HFFc6 (cell line): Measurements from ENCODE around the gene PLXDC2. TPM values are rescaled to one million over a fixed set of nuclear protein-coding genes. Genes with fewer than 3 reads are reported as not detected.

Source experiments
- DNase-seq: peaks from one replicate; pipeline ENCODE4 v3.0.0-alpha.2; 2018
- H3K27ac Mint-ChIP-seq: 2 replicates; pipeline ENCODE4 v1.8.0; 2020; ENCODE audit warnings: mild to moderate bottlenecking, mixed read lengths
- H3K27me3 Mint-ChIP-seq: 2 replicates; pipeline ENCODE4 v1.8.0; 2021; ENCODE audit warnings: mild to moderate bottlenecking, moderate library complexity, mixed read lengths; ENCODE audit not compliant: insufficient read depth
- H3K36me3 Mint-ChIP-seq: 2 replicates; pipeline ENCODE4 v1.8.0; 2021; ENCODE audit warnings: low read depth, mixed read lengths
- H3K4me1 Mint-ChIP-seq: 2 replicates; pipeline ENCODE4 v1.8.0; 2020; ENCODE audit warnings: low read depth, mixed read lengths
- H3K4me3 Mint-ChIP-seq: 2 replicates; pipeline ENCODE4 v1.8.0; 2020; ENCODE audit warnings: mild to moderate bottlenecking, moderate library complexity, mixed read lengths
- H3K9me3 Mint-ChIP-seq: 2 replicates; pipeline ENCODE4 v1.8.0; 2020; ENCODE audit warnings: mild to moderate bottlenecking, mixed read lengths
- CTCF ChIP-seq: fragments of 200-600 bp; sonication (generic); IDR thresholded peaks from 2 replicates; pipeline ENCODE4 v1.5.0; 2021; ENCODE audit warnings: antibody characterized with exemption, mild to moderate bottlenecking
- total RNA-seq, 6 experiments: library from RNA; stranded (reverse); fragmentation: NEBNext Ultra II Directional; extraction: Animal tissue kit (Norgen Biotek cat#: 25700); gene quantifications; 2 replicates in 1 of 6; 3 replicates in 5 of 6; pipeline ENCODE4 v1.2.3, GENCODE V29; 2021

PLXDC2 gene
- total RNA-seq, 6 experiments from 2014 or later = 0.17 to 2.3 (median 0.36) TPM

- no peak overlapping the region for H3K4me3 Mint-ChIP-seq
- no peak for TF ChIP-seq CTCF
- H3K36me3 Mint-ChIP-seq = no peaks in the 10 kb centered on the region
- no peaks in the 10 kb centered on the region for H3K4me1 Mint-ChIP-seq
- H3K27ac Mint-ChIP-seq = no peak overlapping the region
- no peak for DNase-seq
- peaks cover 33% of the 10 kb centered on the region for H3K9me3 Mint-ChIP-seq
- no peaks in the 10 kb centered on the region for H3K27me3 Mint-ChIP-seq
Observed at GRCh38 chr10:20094226-20094976, 278.2 kb downstream of the PLXDC2 start.

- no peaks in the 10 kb centered on the region for H3K27me3 Mint-ChIP-seq
- H3K9me3 Mint-ChIP-seq = peaks cover 21% of the 10 kb centered on the region
- no peak overlapping the region for H3K4me3 Mint-ChIP-seq
- no peak overlapping the region for H3K27ac Mint-ChIP-seq
- no peaks in the 10 kb centered on the region for H3K4me1 Mint-ChIP-seq
- H3K36me3 Mint-ChIP-seq = no peaks in the 10 kb centered on the region; the same call in 1 of the 2 replicates
- TF ChIP-seq CTCF = no peak
- DNase-seq = no peak
Observed at GRCh38 chr10:20100171-20100570, 283.9 kb downstream of the PLXDC2 start.

- TF ChIP-seq CTCF = no peak
- Mint-ChIP-seq H3K27ac (no peak overlapping the region), H3K27me3 (no peaks in the 10 kb centered on the region), H3K36me3 (no peaks in the 10 kb centered on the region; the same call in 1 of the 2 replicates), H3K4me1 (no peaks in the 10 kb centered on the region), H3K9me3 (peaks cover 4% of the 10 kb centered on the region), H3K4me3 (no peak overlapping the region)
- no peak for DNase-seq
Observed at GRCh38 chr10:20105236-20105635, 289.0 kb downstream of the PLXDC2 start.

- H3K36me3 Mint-ChIP-seq = no peaks in the 10 kb centered on the region; the same call in 1 of the 2 replicates
- DNase-seq = no peak
- H3K27me3 Mint-ChIP-seq = no peaks in the 10 kb centered on the region
- H3K4me1 Mint-ChIP-seq = no peaks in the 10 kb centered on the region
- no peak overlapping the region for H3K4me3 Mint-ChIP-seq
- H3K9me3 Mint-ChIP-seq = peaks cover 4% of the 10 kb centered on the region
- TF ChIP-seq CTCF = no peak
- no peak overlapping the region for H3K27ac Mint-ChIP-seq
Observed at GRCh38 chr10:20105931-20106330, 289.7 kb downstream of the PLXDC2 start.

GRCh38 chr10:20108021-20108420 is 291.8 kb downstream of the PLXDC2 start:
- Mint-ChIP-seq H3K27ac (no peak overlapping the region), H3K36me3 (no peaks in the 10 kb centered on the region; the same call in 1 of the 2 replicates), H3K27me3 (no peaks in the 10 kb centered on the region), H3K9me3 (peaks cover 10% of the 10 kb centered on the region), H3K4me3 (no peak overlapping the region), H3K4me1 (no peaks in the 10 kb centered on the region)
- TF ChIP-seq CTCF = no peak
- no peak for DNase-seq
